ENCODE results near the gene COLEC12.

Gene COLEC12

GRCh38 chr18:416930-417329 is 83.6 kb downstream of the COLEC12 start:
- H3K9me2 ChIP-seq (replicated peaks; ENCODE audit: insufficient read depth, low read length): no peaks in the 10 kb centered on the region
- H3K36me3 ChIP-seq (ENCODE audit: low read length): no peaks in the 10 kb centered on the region
- TF ChIP-seq EZH2phosphoT487 (conservative IDR thresholded peaks at IDR 0.05; ENCODE audit: low read length): no peak
- no peaks in the 10 kb centered on the region for H3F3A ChIP-seq (ENCODE audit: insufficient read depth)
- H3K27me3 ChIP-seq (ENCODE audit: low read length): no peaks in the 10 kb centered on the region
- H3K4me2 ChIP-seq (ENCODE audit: low read depth, low read length, poor library complexity, severe bottlenecking): no peak overlapping the region
- no peak overlapping the region for H3K9ac ChIP-seq (ENCODE audit: low read length)
- no peak overlapping the region for H3K27ac ChIP-seq (ENCODE audit: low read depth, low read length)
- no peak overlapping the region for H3K4me3 ChIP-seq (ENCODE audit: insufficient read depth, low read length, poor library complexity, severe bottlenecking)
- no peaks in the 10 kb centered on the region for H4K20me1 ChIP-seq (ENCODE audit: low read depth, low read length)
- no peaks in the 10 kb centered on the region for H3K9me3 ChIP-seq (ENCODE audit: insufficient read depth, low read length)
- H3K79me2 ChIP-seq (ENCODE audit: insufficient read depth, low read length): no peaks in the 10 kb centered on the region
- H2AFZ ChIP-seq (ENCODE audit: low read depth, low read length, severe bottlenecking): no peak overlapping the region

GRCh38 chr18:415617-416612 is 84.6 kb downstream of the COLEC12 start:
- TF ChIP-seq EZH2phosphoT487 (conservative IDR thresholded peaks at IDR 0.05; ENCODE audit: low read length): no peak
- TF ChIP-seq, protein P1, sequence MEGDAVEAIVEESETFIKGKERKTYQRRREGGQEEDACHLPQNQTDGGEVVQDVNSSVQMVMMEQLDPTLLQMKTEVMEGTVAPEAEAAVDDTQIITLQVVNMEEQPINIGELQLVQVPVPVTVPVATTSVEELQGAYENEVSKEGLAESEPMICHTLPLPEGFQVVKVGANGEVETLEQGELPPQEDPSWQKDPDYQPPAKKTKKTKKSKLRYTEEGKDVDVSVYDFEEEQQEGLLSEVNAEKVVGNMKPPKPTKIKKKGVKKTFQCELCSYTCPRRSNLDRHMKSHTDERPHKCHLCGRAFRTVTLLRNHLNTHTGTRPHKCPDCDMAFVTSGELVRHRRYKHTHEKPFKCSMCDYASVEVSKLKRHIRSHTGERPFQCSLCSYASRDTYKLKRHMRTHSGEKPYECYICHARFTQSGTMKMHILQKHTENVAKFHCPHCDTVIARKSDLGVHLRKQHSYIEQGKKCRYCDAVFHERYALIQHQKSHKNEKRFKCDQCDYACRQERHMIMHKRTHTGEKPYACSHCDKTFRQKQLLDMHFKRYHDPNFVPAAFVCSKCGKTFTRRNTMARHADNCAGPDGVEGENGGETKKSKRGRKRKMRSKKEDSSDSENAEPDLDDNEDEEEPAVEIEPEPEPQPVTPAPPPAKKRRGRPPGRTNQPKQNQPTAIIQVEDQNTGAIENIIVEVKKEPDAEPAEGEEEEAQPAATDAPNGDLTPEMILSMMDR (IDR thresholded peaks at IDR 0.05; ENCODE audit: insufficient read depth, low read length, poor library complexity, severe bottlenecking): no peak
- Histone ChIP-seq H3K4me3 (ENCODE audit: insufficient read depth, low read length, poor library complexity, severe bottlenecking) (no peak overlapping the region), H3F3A (ENCODE audit: insufficient read depth) (no peaks in the 10 kb centered on the region), H3K36me3 (ENCODE audit: low read length) (no peaks in the 10 kb centered on the region), H3K9ac (ENCODE audit: low read length) (no peak overlapping the region), H2AFZ (ENCODE audit: low read depth, low read length, severe bottlenecking) (no peak overlapping the region), H3K27me3 (ENCODE audit: low read length) (no peaks in the 10 kb centered on the region), H3K27ac (ENCODE audit: low read depth, low read length) (no peak overlapping the region), H4K20me1 (ENCODE audit: low read depth, low read length) (no peaks in the 10 kb centered on the region), H3K9me3 (ENCODE audit: insufficient read depth, low read length) (no peaks in the 10 kb centered on the region), H3K79me2 (ENCODE audit: insufficient read depth, low read length) (no peaks in the 10 kb centered on the region), H3K4me2 (ENCODE audit: low read depth, low read length, poor library complexity, severe bottlenecking) (no peak overlapping the region), H3K9me2 (replicated peaks; ENCODE audit: insufficient read depth, low read length) (no peaks in the 10 kb centered on the region)

DNA sequence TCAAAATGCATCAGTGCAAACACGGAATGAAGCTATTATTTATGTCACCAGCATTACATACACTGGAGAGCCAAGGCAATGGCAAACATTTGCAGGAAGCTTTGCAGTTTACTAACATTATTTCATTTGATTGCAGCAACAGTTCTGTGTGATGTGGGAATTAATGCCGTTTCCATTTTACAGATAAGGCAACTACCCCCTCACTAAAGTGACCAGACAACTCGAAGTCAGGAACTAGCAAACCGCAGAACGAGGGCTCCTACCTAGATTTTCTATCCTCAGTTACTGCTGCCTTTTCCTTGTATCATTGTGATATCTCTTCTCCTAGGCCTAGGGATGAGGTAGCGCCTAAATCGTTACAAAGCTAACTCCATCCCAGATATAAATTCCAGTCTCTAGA is 85.5 kb downstream of the COLEC12 start:
- no peaks in the 10 kb centered on the region for H3K27me3 ChIP-seq (ENCODE audit: low read length)
- H2AFZ ChIP-seq (ENCODE audit: low read depth, low read length, severe bottlenecking): no peak overlapping the region
- H3K4me2 ChIP-seq (ENCODE audit: low read depth, low read length, poor library complexity, severe bottlenecking): no peak overlapping the region
- H4K20me1 ChIP-seq (ENCODE audit: low read depth, low read length): no peaks in the 10 kb centered on the region
- H3K9me2 ChIP-seq (replicated peaks; ENCODE audit: insufficient read depth, low read length): no peaks in the 10 kb centered on the region
- no peak overlapping the region for H3K9ac ChIP-seq (ENCODE audit: low read length)
- H3K27ac ChIP-seq (ENCODE audit: low read depth, low read length): no peak overlapping the region
- no peaks in the 10 kb centered on the region for H3F3A ChIP-seq (ENCODE audit: insufficient read depth)
- no peaks in the 10 kb centered on the region for H3K36me3 ChIP-seq (ENCODE audit: low read length)
- H3K9me3 ChIP-seq (ENCODE audit: insufficient read depth, low read length): no peaks in the 10 kb centered on the region
- no peak for TF ChIP-seq EZH2phosphoT487 (conservative IDR thresholded peaks at IDR 0.05; ENCODE audit: low read length)
- TF ChIP-seq, protein P1 (IDR thresholded peaks at IDR 0.05; ENCODE audit: insufficient read depth, low read length, poor library complexity, severe bottlenecking): no peak
- H3K4me3 ChIP-seq (ENCODE audit: insufficient read depth, low read length, poor library complexity, severe bottlenecking): no peak overlapping the region
- no peaks in the 10 kb centered on the region for H3K79me2 ChIP-seq (ENCODE audit: insufficient read depth, low read length)

DNA sequence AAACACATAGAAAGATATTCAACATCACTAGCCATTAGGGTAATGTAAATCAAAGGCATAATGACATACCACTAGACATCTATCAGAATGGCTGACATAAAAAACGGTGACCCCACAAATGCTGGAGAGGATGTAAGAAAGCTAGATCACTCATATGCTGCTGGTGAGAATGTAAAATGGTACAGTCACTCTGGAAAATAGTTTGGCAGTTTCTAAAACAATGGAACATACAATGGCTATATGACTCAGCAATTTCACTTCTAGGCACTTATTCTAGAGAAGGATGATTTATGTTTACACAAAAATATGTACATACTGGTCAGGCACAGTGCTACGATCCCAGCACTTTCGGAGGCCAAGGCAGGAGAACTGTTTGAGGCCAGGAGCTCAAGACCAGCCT is 87.3 kb downstream of the COLEC12 start:
- Histone ChIP-seq H3K79me2 (ENCODE audit: insufficient read depth, low read length) (no peaks in the 10 kb centered on the region), H3K9me2 (replicated peaks; ENCODE audit: insufficient read depth, low read length) (no peaks in the 10 kb centered on the region), H3K27me3 (ENCODE audit: low read length) (no peaks in the 10 kb centered on the region), H3K9me3 (ENCODE audit: insufficient read depth, low read length) (no peaks in the 10 kb centered on the region), H4K20me1 (ENCODE audit: low read depth, low read length) (no peaks in the 10 kb centered on the region), H3K4me3 (ENCODE audit: insufficient read depth, low read length, poor library complexity, severe bottlenecking) (no peak overlapping the region), H3K9ac (ENCODE audit: low read length) (no peak overlapping the region), H3K36me3 (ENCODE audit: low read length) (no peaks in the 10 kb centered on the region), H2AFZ (ENCODE audit: low read depth, low read length, severe bottlenecking) (no peak overlapping the region), H3K27ac (ENCODE audit: low read depth, low read length) (no peak overlapping the region), H3K4me2 (ENCODE audit: low read depth, low read length, poor library complexity, severe bottlenecking) (no peak overlapping the region), H3F3A (ENCODE audit: insufficient read depth) (no peaks in the 10 kb centered on the region)
- TF ChIP-seq EZH2phosphoT487 (conservative IDR thresholded peaks at IDR 0.05; ENCODE audit: low read length): no peak
- TF ChIP-seq, protein P1 (IDR thresholded peaks at IDR 0.05; ENCODE audit: insufficient read depth, low read length, poor library complexity, severe bottlenecking): no peak
